Activated T-helper 1 cell treated with anti-CD3 and anti-CD28 coated beads, Interleukin-12 subunit alpha, Interleukin-12 subunit beta, Interleukin-2, Interleukin-4 antibody, amounts not matched to agents 30 ng/mL and 10 ng/mL and 1 ng/mL, durations not matched to agents 14 hours and 24 hours and 36 hours (primary cell): ENCODE results near the gene TSHZ2. TPM values are rescaled to one million over a fixed set of nuclear protein-coding genes. Genes with fewer than 3 reads are reported as not detected.

ENCODE experiments used
- DNase-seq: peaks from one replicate; pipeline ENCODE4 v3.0.0; 2021; ENCODE audit warnings: low spot score
- H3K27ac Mint-ChIP-seq: one replicate; pipeline ENCODE4 v1.8.0; 2021; ENCODE audit warnings: mild to moderate bottlenecking, mixed read lengths
- H3K27me3 Mint-ChIP-seq: one replicate; pipeline ENCODE4 v1.8.0; 2022; ENCODE audit warnings: mild to moderate bottlenecking, moderate library complexity, mixed read lengths; ENCODE audit not compliant: insufficient read depth
- H3K36me3 Mint-ChIP-seq: one replicate; pipeline ENCODE4 v1.8.0; 2021; ENCODE audit warnings: low read depth, mixed read lengths
- H3K4me1 Mint-ChIP-seq: one replicate; pipeline ENCODE4 v1.8.0; 2021; ENCODE audit warnings: low read depth, mixed read lengths
- H3K4me3 Mint-ChIP-seq: one replicate; pipeline ENCODE4 v1.8.0; 2021; ENCODE audit warnings: mild to moderate bottlenecking, moderate library complexity, mixed read lengths
- H3K9me3 Mint-ChIP-seq: one replicate; pipeline ENCODE4 v1.8.0; 2021; ENCODE audit warnings: mixed read lengths
- intact Hi-C: fragments of 100-400 bp; cut with micrococcal nuclease; formaldehyde crosslinking; loops from one replicate; pipeline ENCODE4 v1.15.1; 2024
- total RNA-seq: library from RNA; stranded (reverse); gene quantifications from 2 replicates; pipeline ENCODE4 v1.2.3, GENCODE V29; 2022

The TSHZ2 gene
- total RNA-seq, 1 donor from 2014 or later = 26.0 TPM

DNA sequence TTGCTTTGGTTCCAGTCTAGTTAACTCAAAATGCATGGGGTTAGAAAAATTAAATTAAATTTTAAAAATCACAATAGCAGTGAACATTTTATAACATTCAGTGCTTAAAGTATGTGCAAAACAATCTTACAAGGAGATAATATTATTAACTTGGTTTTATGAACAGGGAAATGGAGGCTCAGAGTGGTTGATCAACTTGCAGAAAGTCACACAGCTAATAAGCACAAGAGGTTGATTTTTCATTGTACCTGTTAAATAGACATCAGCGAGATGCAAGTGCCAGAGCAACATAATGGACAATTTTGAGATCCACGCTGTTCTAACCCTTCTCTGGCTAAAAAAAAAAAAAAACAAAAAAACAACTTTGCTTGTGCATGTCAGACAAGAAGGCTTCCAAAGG is 219.8 kb downstream of the TSHZ2 start:
- peaks cover 24% of the 10 kb centered on the region for H3K4me1 Mint-ChIP-seq
- DNase-seq = no peak
- no peaks in the 10 kb centered on the region for H3K27me3 Mint-ChIP-seq
- no peak overlapping the region for H3K4me3 Mint-ChIP-seq
- peaks cover 6% of the 10 kb centered on the region for H3K36me3 Mint-ChIP-seq
- intact Hi-C loops = no loop called here
- H3K9me3 Mint-ChIP-seq = no peaks in the 10 kb centered on the region
- H3K27ac Mint-ChIP-seq = no peak overlapping the region

- Mint-ChIP-seq H3K36me3 (peaks cover 6% of the 10 kb centered on the region), H3K9me3 (no peaks in the 10 kb centered on the region), H3K27ac (no peak overlapping the region), H3K4me3 (no peak overlapping the region), H3K27me3 (peaks cover 1% of the 10 kb centered on the region), H3K4me1 (peaks cover 9% of the 10 kb centered on the region)
- no peak for DNase-seq
- intact Hi-C loops = no loop called here
Measured at GRCh38 chr20:53194306-53195290, 222.4 kb downstream of the TSHZ2 start.

- Mint-ChIP-seq H3K9me3 (no peaks in the 10 kb centered on the region), H3K4me3 (no peak overlapping the region), H3K36me3 (peaks cover 6% of the 10 kb centered on the region)
Measured at GRCh38 chr20:53195876-53196610, 223.9 kb downstream of the TSHZ2 start.

GRCh38 chr20:53201588-53201987 is 229.4 kb downstream of the TSHZ2 start:
- Mint-ChIP-seq H3K9me3 (no peaks in the 10 kb centered on the region), H3K4me1 (peaks cover 15% of the 10 kb centered on the region), H3K36me3 (no peaks in the 10 kb centered on the region), H3K27me3 (peaks cover 1% of the 10 kb centered on the region), H3K27ac (no peak overlapping the region), H3K4me3 (no peak overlapping the region)
- no peak for DNase-seq
- intact Hi-C loops = no loop called here

More at GRCh38 chr20:53195876-53196610, 223.9 kb downstream of the TSHZ2 start:
- DNase-seq = no peak
- Mint-ChIP-seq H3K27me3 (peaks cover 1% of the 10 kb centered on the region), H3K4me1 (peaks cover 9% of the 10 kb centered on the region), H3K27ac (no peak overlapping the region)
- intact Hi-C loops = no loop called here

DNA sequence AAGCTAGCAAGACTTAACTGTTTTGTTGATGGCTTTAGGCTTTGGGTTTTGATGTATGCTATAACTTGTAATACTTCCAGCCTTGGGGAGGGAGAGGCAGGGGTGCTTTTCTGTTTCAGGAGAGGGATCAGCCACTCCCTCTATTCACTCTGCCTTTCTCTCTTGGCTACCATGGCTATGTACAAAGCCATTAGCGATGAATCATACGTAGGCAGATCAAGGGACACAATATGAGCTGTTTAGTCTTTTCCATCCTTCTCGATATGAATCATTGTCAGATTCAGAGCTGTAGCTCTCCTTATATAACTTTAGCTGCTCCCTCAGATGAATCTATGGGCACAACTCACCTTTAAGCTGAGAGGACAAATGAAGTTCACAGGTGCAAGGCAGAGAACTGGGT is 230.6 kb downstream of the TSHZ2 start:
- Mint-ChIP-seq H3K4me3 (no peak overlapping the region), H3K4me1 (peaks cover 23% of the 10 kb centered on the region), H3K27ac (no peak overlapping the region), H3K9me3 (no peaks in the 10 kb centered on the region), H3K36me3 (no peaks in the 10 kb centered on the region), H3K27me3 (no peaks in the 10 kb centered on the region)
- intact Hi-C loops = loop anchor here (2.0 kb wide), 2 partner anchors 46 to 56 kb away; no protein-coding TSS in a partner anchor
- DNase-seq = no peak

DNA sequence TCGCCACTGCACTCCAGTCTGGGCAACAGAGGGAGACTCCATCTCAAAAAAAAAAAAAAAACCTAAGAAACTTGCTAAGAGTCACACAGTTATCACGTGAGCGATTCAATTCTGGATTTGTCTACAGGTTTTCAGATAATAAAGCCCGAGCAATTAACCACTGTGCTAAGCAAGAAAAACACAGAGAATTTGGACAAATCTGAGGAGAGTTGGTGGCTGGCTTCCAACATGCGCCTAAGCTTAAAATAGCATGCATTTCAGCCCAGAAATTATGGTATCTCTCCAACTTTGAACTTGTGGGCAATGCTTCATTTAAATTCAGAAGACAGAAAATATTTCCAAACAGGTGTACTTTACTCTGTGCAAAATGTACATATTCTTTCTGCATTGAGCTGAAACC is 232.9 kb downstream of the TSHZ2 start:
- H3K9me3 Mint-ChIP-seq = no peaks in the 10 kb centered on the region
- no peaks in the 10 kb centered on the region for H3K36me3 Mint-ChIP-seq
- intact Hi-C loops = no loop called here
- H3K4me3 Mint-ChIP-seq = no peak overlapping the region
- no peak for DNase-seq
- no peaks in the 10 kb centered on the region for H3K27me3 Mint-ChIP-seq
- H3K4me1 Mint-ChIP-seq = peaks cover 35% of the 10 kb centered on the region
- H3K27ac Mint-ChIP-seq = no peak overlapping the region

DNA sequence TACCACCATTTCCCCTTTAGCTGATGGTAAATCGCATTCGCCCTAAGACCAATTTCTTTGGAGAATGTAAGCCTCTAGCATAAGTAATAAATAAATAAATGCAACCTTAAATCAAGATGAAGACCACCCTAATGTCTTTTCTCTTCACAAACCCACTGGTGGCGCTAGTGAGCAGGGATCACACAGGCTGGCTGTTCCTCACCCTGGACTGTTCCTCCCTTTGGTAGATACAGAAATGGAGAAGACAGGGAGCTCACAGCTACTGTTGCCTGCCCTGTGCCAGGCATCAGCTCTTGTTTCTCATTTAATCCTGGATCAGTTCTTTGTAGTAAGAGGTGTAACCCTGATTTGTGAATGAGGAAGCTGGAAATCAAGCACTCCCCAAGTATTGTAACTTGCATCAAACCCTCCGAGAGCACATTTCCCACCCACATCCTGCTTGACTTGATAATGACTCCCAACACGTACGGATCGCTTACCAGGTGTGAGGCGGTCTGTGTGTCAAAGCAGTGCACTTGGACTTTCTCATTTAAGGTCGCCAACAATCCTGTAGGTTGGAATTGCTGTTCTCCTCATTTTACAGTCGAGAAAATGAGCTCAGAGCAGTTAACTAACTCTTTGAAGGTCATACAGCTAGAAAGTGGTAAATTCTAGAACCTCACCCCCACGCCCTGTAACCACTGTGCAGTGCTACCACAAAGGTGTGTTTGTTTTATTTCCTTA is 236.1 kb downstream of the TSHZ2 start:
- Mint-ChIP-seq H3K4me1 (peaks cover 22% of the 10 kb centered on the region), H3K27me3 (no peaks in the 10 kb centered on the region), H3K4me3 (peak overlapping the region; percentile 61), H3K36me3 (peaks cover under 1% of the 10 kb centered on the region), H3K9me3 (no peaks in the 10 kb centered on the region), H3K27ac (peak overlapping the region; percentile 12)
- intact Hi-C loops = no loop called here
- DNase-seq = no peak

- Mint-ChIP-seq H3K4me3 (no peak overlapping the region), H3K27me3 (no peaks in the 10 kb centered on the region), H3K4me1 (peaks cover 40% of the 10 kb centered on the region), H3K27ac (no peak overlapping the region), H3K36me3 (peaks cover 3% of the 10 kb centered on the region), H3K9me3 (no peaks in the 10 kb centered on the region)
- no peak for DNase-seq
- intact Hi-C loops = loop anchor here (10.0 kb wide), 2 partner anchors 725 to 965 kb away; no protein-coding TSS in a partner anchor
Measured at GRCh38 chr20:53210041-53210440, 237.9 kb downstream of the TSHZ2 start.

- H3K27me3 Mint-ChIP-seq = no peaks in the 10 kb centered on the region
- H3K4me3 Mint-ChIP-seq = no peak overlapping the region
- H3K27ac Mint-ChIP-seq = no peak overlapping the region
- intact Hi-C loops = loop anchor here (10.0 kb wide), 2 partner anchors 724 to 966 kb away; no protein-coding TSS in a partner anchor
- no peaks in the 10 kb centered on the region for H3K9me3 Mint-ChIP-seq
- peaks cover 5% of the 10 kb centered on the region for H3K36me3 Mint-ChIP-seq
- DNase-seq = no peak
- peaks cover 46% of the 10 kb centered on the region for H3K4me1 Mint-ChIP-seq
Measured at GRCh38 chr20:53210931-53211330, 238.8 kb downstream of the TSHZ2 start.

DNA sequence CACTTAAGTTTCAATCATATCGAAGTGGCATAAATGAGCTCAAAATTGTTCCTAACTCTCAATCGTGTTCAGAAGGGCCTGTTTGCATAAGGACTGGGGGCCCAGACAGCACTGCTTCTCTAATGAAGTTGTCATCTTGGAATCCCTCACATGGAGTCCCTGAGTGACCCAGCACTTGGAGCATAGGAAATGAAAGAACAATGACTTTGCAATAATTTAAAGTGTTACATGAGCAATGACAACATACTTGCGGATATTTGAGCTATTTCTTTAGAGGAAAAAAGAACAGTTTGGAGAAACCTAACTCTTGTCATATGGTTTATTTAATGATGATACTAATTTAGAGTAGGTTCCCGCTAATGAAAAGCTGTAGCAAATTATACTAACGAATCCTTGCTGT is 239.9 kb downstream of the TSHZ2 start:
- H3K4me1 Mint-ChIP-seq = peaks cover 53% of the 10 kb centered on the region
- H3K27ac Mint-ChIP-seq = no peak overlapping the region
- intact Hi-C loops = loop anchor here (10.0 kb wide), 2 partner anchors 723 to 967 kb away; no protein-coding TSS in a partner anchor

GRCh38 chr20:53214392-53214791 is 242.2 kb downstream of the TSHZ2 start:
- DNase-seq = no peak
- Mint-ChIP-seq H3K4me1 (peaks cover 42% of the 10 kb centered on the region), H3K9me3 (no peaks in the 10 kb centered on the region), H3K27ac (peak overlapping the region; percentile 70), H3K4me3 (peak overlapping the region; percentile 31), H3K27me3 (no peaks in the 10 kb centered on the region), H3K36me3 (peaks cover 5% of the 10 kb centered on the region)
- intact Hi-C loops = loop anchor here (2.0 to 10.0 kb wide), 3 partner anchors 138 to 970 kb away; no protein-coding TSS in a partner anchor

More for the DNA sequence above, 239.9 kb downstream of the TSHZ2 start:
- Mint-ChIP-seq H3K4me3 (no peak overlapping the region), H3K9me3 (no peaks in the 10 kb centered on the region), H3K27me3 (no peaks in the 10 kb centered on the region), H3K36me3 (peaks cover 5% of the 10 kb centered on the region)
- DNase-seq = no peak

GRCh38 chr20:53215166-53215565 is 243.0 kb downstream of the TSHZ2 start:
- peaks cover 5% of the 10 kb centered on the region for H3K36me3 Mint-ChIP-seq
- H3K4me3 Mint-ChIP-seq = peak overlapping the region; percentile 77
- H3K27me3 Mint-ChIP-seq = no peaks in the 10 kb centered on the region
- intact Hi-C loops = loop anchor here (1.0 to 10.0 kb wide), 6 partner anchors 69 to 970 kb away; no protein-coding TSS in a partner anchor
- H3K4me1 Mint-ChIP-seq = peaks cover 42% of the 10 kb centered on the region
- DNase-seq = peak; percentile 26
- H3K27ac Mint-ChIP-seq = peak overlapping the region; percentile 90
- peaks cover 6% of the 10 kb centered on the region for H3K9me3 Mint-ChIP-seq
